SJCRH30 (cell line): ENCODE measurements around the gene MROH2A. TPM values are rescaled to one million over a fixed set of nuclear protein-coding genes. Genes with fewer than 3 reads are reported as not detected.

Source experiments
- DNase-seq, 2 experiments: peaks; one replicate each; pipeline ENCODE4 v3.0.0-alpha.2; 2015 to 2020
- H3K27ac ChIP-seq: fragments of 250-450 bp; sonication (Bioruptor Pico); 2 replicates; pipeline ENCODE4 v1.5.1; 2020; ENCODE audit warnings: mild to moderate bottlenecking, moderate library complexity
- H3K27me3 ChIP-seq: fragments of 250-450 bp; sonication (Bioruptor Pico); 2 replicates; pipeline ENCODE4 v1.5.1; 2020; ENCODE audit warnings: mild to moderate bottlenecking, moderate library complexity
- H3K36me3 ChIP-seq: fragments of 250-450 bp; sonication (Bioruptor Pico); 2 replicates; pipeline ENCODE4 v1.5.1; 2020; ENCODE audit warnings: mild to moderate bottlenecking, moderate library complexity
- H3K4me1 ChIP-seq: fragments of 250-450 bp; sonication (Bioruptor Pico); 2 replicates; pipeline ENCODE4 v1.5.1; 2020; ENCODE audit warnings: mild to moderate bottlenecking, moderate library complexity
- H3K4me3 ChIP-seq: fragments of 250-450 bp; sonication (Bioruptor Pico); 2 replicates; pipeline ENCODE4 v1.5.1; 2020; ENCODE audit warnings: mild to moderate bottlenecking, moderate library complexity
- H3K9me3 ChIP-seq: fragments of 250-450 bp; sonication (Bioruptor Pico); replicated peaks from 2 replicates; pipeline ENCODE4 v1.5.1; 2020; ENCODE audit warnings: mild to moderate bottlenecking, moderate library complexity
- total RNA-seq: library from RNA; depleted of rRNA; stranded (reverse); fragments of >200 nt; shearing (Covaris generic); gene quantifications from 2 replicates; pipeline ENCODE4 v1.2.3, GENCODE V29; 2014

The MROH2A gene
- total RNA-seq, 1 experiment from 2014 or later: not detected

GRCh38 chr2:233823731-233824121, 45.6 kb downstream of the MROH2A start:
- H3K27me3 ChIP-seq: no peaks in the 10 kb centered on the region; the same call in 1 of the 2 replicates
- H3K9me3 ChIP-seq: no peaks in the 10 kb centered on the region
- no peak for DNase-seq

GRCh38 chr2:233824373-233824772, 46.2 kb downstream of the MROH2A start:
- no peak for DNase-seq
- Histone ChIP-seq H3K4me1 (no peaks in the 10 kb centered on the region), H3K9me3 (no peaks in the 10 kb centered on the region), H3K4me3 (no peak overlapping the region), H3K27me3 (no peaks in the 10 kb centered on the region; the same call in 1 of the 2 replicates), H3K36me3 (no peaks in the 10 kb centered on the region), H3K27ac (no peak overlapping the region)

More at GRCh38 chr2:233823731-233824121, 45.6 kb downstream of the MROH2A start:
- Histone ChIP-seq H3K36me3 (no peaks in the 10 kb centered on the region), H3K4me1 (no peaks in the 10 kb centered on the region), H3K27ac (no peak overlapping the region), H3K4me3 (no peak overlapping the region)

GRCh38 chr2:233828546-233829192, 50.5 kb downstream of the MROH2A start:
- Histone ChIP-seq H3K36me3 (no peaks in the 10 kb centered on the region; the same call in 1 of the 2 replicates), H3K4me3 (no peak overlapping the region), H3K4me1 (no peaks in the 10 kb centered on the region), H3K27ac (no peak overlapping the region), H3K27me3 (no peaks in the 10 kb centered on the region), H3K9me3 (no peaks in the 10 kb centered on the region)
- no peak for DNase-seq

GRCh38 chr2:233829193-233830110, 51.3 kb downstream of the MROH2A start:
- DNase-seq: no peak
- Histone ChIP-seq H3K4me3 (no peak overlapping the region), H3K27me3 (no peaks in the 10 kb centered on the region), H3K36me3 (peaks cover 4% of the 10 kb centered on the region), H3K27ac (no peak overlapping the region), H3K4me1 (no peaks in the 10 kb centered on the region), H3K9me3 (no peaks in the 10 kb centered on the region)

- Histone ChIP-seq H3K4me1 (no peaks in the 10 kb centered on the region), H3K27ac (no peak overlapping the region), H3K4me3 (no peak overlapping the region), H3K27me3 (no peaks in the 10 kb centered on the region), H3K9me3 (no peaks in the 10 kb centered on the region), H3K36me3 (peaks cover 12% of the 10 kb centered on the region)
- no peak for DNase-seq
These were observed 52.1 kb downstream of the MROH2A start for GRCh38 chr2:233830111-233830802.

GRCh38 chr2:233831011-233831721, 53.0 kb downstream of the MROH2A start:
- no peak overlapping the region for H3K4me3 ChIP-seq
- no peaks in the 10 kb centered on the region for H3K9me3 ChIP-seq
- H3K4me1 ChIP-seq: no peaks in the 10 kb centered on the region
- H3K27me3 ChIP-seq: no peaks in the 10 kb centered on the region
- H3K36me3 ChIP-seq: peaks cover 21% of the 10 kb centered on the region
- H3K27ac ChIP-seq: no peak overlapping the region
- peak; percentile 40 to 51 for DNase-seq

GRCh38 chr2:233831861-233832260, 53.7 kb downstream of the MROH2A start:
- Histone ChIP-seq H3K27me3 (no peaks in the 10 kb centered on the region), H3K4me3 (no peak overlapping the region), H3K36me3 (peaks cover 28% of the 10 kb centered on the region), H3K27ac (no peak overlapping the region), H3K9me3 (no peaks in the 10 kb centered on the region), H3K4me1 (no peaks in the 10 kb centered on the region)
- DNase-seq: no peak

GRCh38 chr2:233832414-233832813, 54.3 kb downstream of the MROH2A start:
- Histone ChIP-seq H3K9me3 (no peaks in the 10 kb centered on the region), H3K36me3 (peaks cover 34% of the 10 kb centered on the region), H3K27ac (no peak overlapping the region), H3K4me1 (no peaks in the 10 kb centered on the region), H3K4me3 (no peak overlapping the region), H3K27me3 (no peaks in the 10 kb centered on the region)
- no peak for DNase-seq

- Histone ChIP-seq H3K4me3 (no peak overlapping the region), H3K4me1 (no peaks in the 10 kb centered on the region), H3K36me3 (peaks cover 39% of the 10 kb centered on the region), H3K27me3 (no peaks in the 10 kb centered on the region), H3K9me3 (no peaks in the 10 kb centered on the region), H3K27ac (no peak overlapping the region)
- DNase-seq: peak; percentile 25 to 45
These were observed 54.8 kb downstream of the MROH2A start for GRCh38 chr2:233832869-233833311.

GRCh38 chr2:233833345-233833744, 55.2 kb downstream of the MROH2A start:
- no peaks in the 10 kb centered on the region for H3K4me1 ChIP-seq
- no peak for DNase-seq
- no peak overlapping the region for H3K4me3 ChIP-seq
- peaks cover 43% of the 10 kb centered on the region for H3K36me3 ChIP-seq
- H3K27ac ChIP-seq: no peak overlapping the region
- no peaks in the 10 kb centered on the region for H3K27me3 ChIP-seq
- H3K9me3 ChIP-seq: no peaks in the 10 kb centered on the region

- Histone ChIP-seq H3K9me3 (no peaks in the 10 kb centered on the region), H3K27ac (no peak overlapping the region), H3K36me3 (peaks cover 65% of the 10 kb centered on the region), H3K27me3 (no peaks in the 10 kb centered on the region), H3K4me3 (no peak overlapping the region), H3K4me1 (peaks cover 3% of the 10 kb centered on the region; the same call in 1 of the 2 replicates)
- DNase-seq: no peak
These were observed 57.4 kb downstream of the MROH2A start for GRCh38 chr2:233835230-233836186.

GRCh38 chr2:233836359-233836758, 58.2 kb downstream of the MROH2A start:
- no peak overlapping the region for H3K4me3 ChIP-seq
- H3K27ac ChIP-seq: no peak overlapping the region
- peaks cover 3% of the 10 kb centered on the region; the same call in 1 of the 2 replicates for H3K4me1 ChIP-seq
- H3K36me3 ChIP-seq: peaks cover 73% of the 10 kb centered on the region
- H3K27me3 ChIP-seq: no peaks in the 10 kb centered on the region
- DNase-seq: no peak
- H3K9me3 ChIP-seq: no peaks in the 10 kb centered on the region

- no peaks in the 10 kb centered on the region for H3K9me3 ChIP-seq
- H3K27me3 ChIP-seq: no peaks in the 10 kb centered on the region
- no peak overlapping the region for H3K4me3 ChIP-seq
- H3K27ac ChIP-seq: no peak overlapping the region
- DNase-seq: no peak
- peaks cover 87% of the 10 kb centered on the region for H3K36me3 ChIP-seq
- H3K4me1 ChIP-seq: peaks cover 3% of the 10 kb centered on the region; the same call in 1 of the 2 replicates
These were observed 59.6 kb downstream of the MROH2A start for GRCh38 chr2:233837694-233838229.
